OCI-LY1 (cell line): Measurements from ENCODE around the gene SUGP2.

Experiments used
- EZH2 ChIP-seq: fragments of 200-600 bp; sonication (generic), shearing (Covaris generic); IDR thresholded peaks from 2 replicates; pipeline ENCODE4 v1.8.0; 2017; ENCODE audit warnings: borderline replicate concordance, mixed run types, mild to moderate bottlenecking, antibody characterized with exemption, low read length, moderate library complexity, mixed read lengths
- TF ChIP-seq, protein P1 (sequence below): fragments of 200-600 bp; sonication (generic), shearing (Covaris generic); IDR thresholded peaks from 2 replicates; pipeline ENCODE4 v1.5.1; 2017; ENCODE audit warnings: mild to moderate bottlenecking, antibody characterized with exemption, low read length, moderate library complexity, mixed read lengths

DNA sequence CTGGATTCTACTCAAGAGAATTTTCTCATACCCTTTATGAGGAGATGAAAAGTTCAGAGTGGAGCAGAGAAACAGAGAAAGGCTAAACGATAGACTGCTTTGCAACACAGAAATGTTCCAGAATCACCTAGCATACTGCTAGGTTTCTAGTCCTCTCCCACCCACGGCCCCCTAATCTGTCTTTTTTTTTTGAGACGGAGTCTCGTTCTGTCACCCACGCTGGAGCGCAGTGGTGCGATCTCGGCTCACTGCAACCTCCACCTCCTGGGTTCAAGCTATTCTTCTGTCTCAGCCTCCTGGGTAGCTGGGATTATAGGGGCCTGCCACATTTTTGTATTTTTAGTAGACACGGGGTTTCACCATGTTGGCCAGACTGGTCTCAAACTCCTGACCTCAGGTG, 4.8 kb downstream of the SUGP2 start:
- TF ChIP-seq, protein P1, sequence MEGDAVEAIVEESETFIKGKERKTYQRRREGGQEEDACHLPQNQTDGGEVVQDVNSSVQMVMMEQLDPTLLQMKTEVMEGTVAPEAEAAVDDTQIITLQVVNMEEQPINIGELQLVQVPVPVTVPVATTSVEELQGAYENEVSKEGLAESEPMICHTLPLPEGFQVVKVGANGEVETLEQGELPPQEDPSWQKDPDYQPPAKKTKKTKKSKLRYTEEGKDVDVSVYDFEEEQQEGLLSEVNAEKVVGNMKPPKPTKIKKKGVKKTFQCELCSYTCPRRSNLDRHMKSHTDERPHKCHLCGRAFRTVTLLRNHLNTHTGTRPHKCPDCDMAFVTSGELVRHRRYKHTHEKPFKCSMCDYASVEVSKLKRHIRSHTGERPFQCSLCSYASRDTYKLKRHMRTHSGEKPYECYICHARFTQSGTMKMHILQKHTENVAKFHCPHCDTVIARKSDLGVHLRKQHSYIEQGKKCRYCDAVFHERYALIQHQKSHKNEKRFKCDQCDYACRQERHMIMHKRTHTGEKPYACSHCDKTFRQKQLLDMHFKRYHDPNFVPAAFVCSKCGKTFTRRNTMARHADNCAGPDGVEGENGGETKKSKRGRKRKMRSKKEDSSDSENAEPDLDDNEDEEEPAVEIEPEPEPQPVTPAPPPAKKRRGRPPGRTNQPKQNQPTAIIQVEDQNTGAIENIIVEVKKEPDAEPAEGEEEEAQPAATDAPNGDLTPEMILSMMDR, result no peak
- no peak for TF ChIP-seq EZH2
